Mesendoderm (in vitro differentiated cells): ENCODE measurements around the gene NEMP2.

Experiments used
- DNase-seq: peaks from one replicate; pipeline ENCODE4 v3.0.0; 2013
- H2AK5ac ChIP-seq: 2 replicates; pipeline ENCODE4 v1.6.1; 2013; ENCODE audit warnings: low read length, inconsistent platforms
- H2BK120ac ChIP-seq: 2 replicates; pipeline ENCODE4 v1.6.1; 2013; ENCODE audit warnings: low read depth, mild to moderate bottlenecking, low read length, moderate library complexity, mixed read lengths
- H2BK15ac ChIP-seq: replicated peaks from 2 replicates; pipeline ENCODE4 v1.6.1; 2013; ENCODE audit warnings: low read depth, mild to moderate bottlenecking, moderate library complexity
- H2BK5ac ChIP-seq: 2 replicates; pipeline ENCODE4 v1.6.1; 2013; ENCODE audit warnings: low read length, inconsistent platforms
- H3K18ac ChIP-seq: 2 replicates; pipeline ENCODE4 v1.6.1; 2013; ENCODE audit warnings: mild to moderate bottlenecking, low read length, mixed read lengths
- H3K23ac ChIP-seq: one replicate; pipeline ENCODE4 v1.6.1; 2013; ENCODE audit warnings: low read length
- H3K27ac ChIP-seq: 2 replicates; pipeline ENCODE4 v1.5.1; 2013; ENCODE audit warnings: low read depth, mild to moderate bottlenecking, inconsistent platforms, low read length, moderate library complexity
- H3K27me3 ChIP-seq: 2 replicates; pipeline ENCODE4 v1.6.1; 2013; ENCODE audit warnings: low read length, control low read depth, mild to moderate bottlenecking, inconsistent platforms; ENCODE audit not compliant: insufficient read depth, poor library complexity
- H3K36me3 ChIP-seq: 2 replicates; pipeline ENCODE4 v1.6.1; 2013; ENCODE audit warnings: low read length, inconsistent platforms; ENCODE audit not compliant: control insufficient read depth, insufficient read depth
- H3K4ac ChIP-seq: one replicate; pipeline ENCODE4 v1.6.1; 2013; ENCODE audit warnings: low read depth, mild to moderate bottlenecking, low read length, moderate library complexity
- H3K4me1 ChIP-seq: 2 replicates; pipeline ENCODE4 v1.6.1; 2013; ENCODE audit warnings: low read depth, low read length, inconsistent platforms; ENCODE audit not compliant: control insufficient read depth
- H3K4me2 ChIP-seq: 2 replicates; pipeline ENCODE4 v1.6.1; 2013; ENCODE audit warnings: low read length
- H3K4me3 ChIP-seq: 2 replicates; pipeline ENCODE4 v1.5.1; 2013; ENCODE audit warnings: mild to moderate bottlenecking, low read length
- H3K56ac ChIP-seq: one replicate; pipeline ENCODE4 v1.6.1; 2013; ENCODE audit warnings: low read length
- H3K79me1 ChIP-seq: 2 replicates; pipeline ENCODE4 v1.6.1; 2013; ENCODE audit warnings: low read length, inconsistent platforms
- H3K79me2 ChIP-seq: 2 replicates; pipeline ENCODE4 v1.6.1; 2013; ENCODE audit warnings: mild to moderate bottlenecking, low read length; ENCODE audit not compliant: control insufficient read depth, insufficient read depth
- H3K9ac ChIP-seq: 2 replicates; pipeline ENCODE4 v1.6.1; 2013; ENCODE audit warnings: low read length, inconsistent platforms
- H4K5ac ChIP-seq: one replicate; pipeline ENCODE4 v1.6.1; 2013; ENCODE audit warnings: low read length
- H4K8ac ChIP-seq: one replicate; pipeline ENCODE4 v1.6.1; 2013; ENCODE audit warnings: low read depth, mild to moderate bottlenecking, control low read depth, low read length, moderate library complexity
- WGBS: extraction: QIAGEN DNeasy Blood & Tissue Kit; methylation state at CpG from one replicate; pipeline ENCODE4 v1.1.7; 2013; ENCODE audit warnings: low lambda C conversion rate, missing lambda C conversion rate; ENCODE audit not compliant: insufficient coverage; ENCODE audit errors: extremely low coverage; 5-methylcytosine and 5-hydroxymethylcytosine counted together

Gene NEMP2

DNA sequence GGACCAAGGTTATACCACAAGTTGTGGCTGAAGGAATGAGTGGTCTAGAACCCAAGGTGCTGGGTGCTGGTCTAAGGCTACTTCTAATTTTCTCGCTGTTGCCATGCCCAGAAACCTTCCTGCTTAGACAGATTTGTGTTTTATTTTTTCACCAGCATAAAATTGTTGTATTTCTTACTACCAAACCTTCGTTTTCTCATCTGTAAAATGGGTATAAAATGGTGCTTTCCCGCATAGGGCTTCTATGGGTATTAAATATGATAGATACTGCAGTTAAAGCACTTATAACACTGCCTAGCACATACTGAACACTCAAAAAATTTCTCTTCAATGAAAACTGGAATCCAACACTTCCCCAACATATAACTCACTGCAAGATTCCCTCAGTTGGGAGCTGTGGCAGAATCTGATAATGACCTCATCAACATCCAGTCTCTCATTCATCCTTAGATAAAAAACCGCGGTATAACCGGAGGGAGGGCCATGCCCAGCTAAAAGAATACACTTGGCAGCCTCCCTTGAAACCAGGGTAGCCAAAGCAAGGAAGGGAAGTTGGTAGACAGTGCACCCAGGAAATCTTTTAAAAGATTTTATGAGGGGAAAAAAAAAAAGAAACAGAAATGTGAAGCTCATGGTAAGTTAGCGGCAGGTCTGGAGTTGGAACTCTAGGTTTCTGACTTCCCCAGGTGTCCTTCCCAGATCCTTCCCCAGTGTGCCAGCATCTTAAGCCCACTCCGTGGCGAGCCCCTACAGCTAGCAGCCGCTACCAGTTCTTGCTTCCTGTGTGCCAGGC lies 1.2 kb downstream of the NEMP2 start:
- WGBS: no CpG with 5 or more reads among the region's 10 CpGs
- H3K23ac ChIP-seq: no peak overlapping the region
- H2BK120ac ChIP-seq: no peak overlapping the region
- H2BK5ac ChIP-seq: no peak overlapping the region
- no peak overlapping the region for H3K4me3 ChIP-seq
- H4K5ac ChIP-seq: no peak overlapping the region
- peak overlapping the region; percentile 92 for H3K56ac ChIP-seq
- no peak overlapping the region for H4K8ac ChIP-seq
- H3K9ac ChIP-seq: peak overlapping the region; percentile 88
- no peak overlapping the region for H3K18ac ChIP-seq
- no peaks in the 10 kb centered on the region for H3K79me2 ChIP-seq
- H3K27ac ChIP-seq: no peak overlapping the region
- H3K4me1 ChIP-seq: peaks cover 6% of the 10 kb centered on the region
- no peaks in the 10 kb centered on the region for H3K27me3 ChIP-seq
- H3K36me3 ChIP-seq: no peaks in the 10 kb centered on the region
- no peak overlapping the region for H3K4ac ChIP-seq
- H2BK15ac ChIP-seq: no peak overlapping the region
- H2AK5ac ChIP-seq: no peak overlapping the region
- DNase-seq: no peak
- no peaks in the 10 kb centered on the region for H3K79me1 ChIP-seq
- no peak overlapping the region for H3K4me2 ChIP-seq

DNA sequence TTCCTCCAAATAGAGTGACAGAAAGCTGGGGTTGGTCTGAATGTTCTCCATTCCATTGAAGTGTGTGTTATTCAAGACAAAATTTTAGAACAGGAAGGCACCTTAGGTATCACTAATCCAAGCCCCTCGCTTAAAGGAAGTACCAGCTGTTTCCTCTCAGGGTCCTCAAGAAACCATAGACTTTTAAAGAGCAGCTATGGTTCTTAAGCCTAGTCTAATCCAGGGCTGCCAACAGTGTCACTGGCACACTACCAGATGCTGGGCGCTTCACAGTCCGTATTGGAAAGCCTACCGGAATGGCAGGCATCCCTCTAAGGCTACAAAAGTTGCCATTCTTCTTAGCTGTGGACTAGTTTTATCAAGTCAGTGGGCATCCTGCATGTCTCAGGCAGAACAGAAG lies 1.9 kb downstream of the NEMP2 start:
- H4K5ac ChIP-seq: no peak overlapping the region
- no peak overlapping the region for H2BK120ac ChIP-seq
- H3K18ac ChIP-seq: no peak overlapping the region
- H3K9ac ChIP-seq: no peak overlapping the region
- no peak overlapping the region for H3K4me2 ChIP-seq
- no CpG with 5 or more reads among the region's 4 CpGs for WGBS
- no peak overlapping the region for H3K4ac ChIP-seq
- DNase-seq: no peak
- H3K27me3 ChIP-seq: no peaks in the 10 kb centered on the region
- H2AK5ac ChIP-seq: no peak overlapping the region
- H4K8ac ChIP-seq: no peak overlapping the region
- no peak overlapping the region for H3K23ac ChIP-seq
- H3K4me1 ChIP-seq: peaks cover 9% of the 10 kb centered on the region
- no peaks in the 10 kb centered on the region for H3K79me2 ChIP-seq
- H3K4me3 ChIP-seq: no peak overlapping the region
- H3K79me1 ChIP-seq: no peaks in the 10 kb centered on the region
- H2BK15ac ChIP-seq: no peak overlapping the region
- H3K56ac ChIP-seq: no peak overlapping the region
- H3K27ac ChIP-seq: no peak overlapping the region
- H2BK5ac ChIP-seq: no peak overlapping the region
- H3K36me3 ChIP-seq: no peaks in the 10 kb centered on the region

DNA sequence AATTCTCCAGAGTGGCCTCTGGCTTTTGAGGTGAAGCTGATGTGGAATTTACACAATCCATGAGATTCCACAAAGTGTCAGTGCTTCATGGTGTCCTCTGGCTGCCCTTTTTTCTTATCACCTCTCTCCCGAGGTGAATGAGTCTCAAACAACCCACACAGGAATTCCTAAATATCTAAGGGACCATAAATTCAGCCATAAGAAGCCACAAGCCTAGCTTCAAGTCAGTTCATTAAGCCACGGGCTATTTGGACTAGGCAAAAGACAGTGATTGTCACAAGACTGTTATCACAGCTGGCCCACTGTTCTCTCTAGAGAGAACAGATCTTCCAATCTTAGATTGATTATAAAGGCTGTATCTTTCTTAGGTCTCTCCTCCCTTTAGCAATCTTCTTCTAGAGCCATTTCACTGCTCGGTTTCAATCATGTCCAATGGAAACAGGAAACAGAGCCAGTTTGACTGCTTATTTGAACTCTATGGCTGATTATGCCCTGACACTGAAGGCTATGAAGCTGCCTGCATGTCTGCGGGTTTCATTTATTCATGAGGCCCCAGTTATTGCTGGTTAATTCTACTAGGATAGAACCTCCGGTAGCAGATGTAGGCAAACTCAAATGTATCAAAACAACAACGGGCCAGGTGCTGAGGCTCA lies 4.1 kb downstream of the NEMP2 start:
- Histone ChIP-seq H3K56ac (no peak overlapping the region), H3K79me2 (no peaks in the 10 kb centered on the region), H3K79me1 (no peaks in the 10 kb centered on the region), H3K4me1 (peaks cover 5% of the 10 kb centered on the region), H3K18ac (no peak overlapping the region), H3K4me3 (no peak overlapping the region), H4K5ac (no peak overlapping the region), H2BK15ac (no peak overlapping the region), H3K36me3 (no peaks in the 10 kb centered on the region), H3K27me3 (no peaks in the 10 kb centered on the region), H3K23ac (no peak overlapping the region), H3K4me2 (no peak overlapping the region), H2BK5ac (no peak overlapping the region), H3K27ac (no peak overlapping the region), H2BK120ac (no peak overlapping the region), H3K4ac (no peak overlapping the region), H4K8ac (no peak overlapping the region), H2AK5ac (no peak overlapping the region), H3K9ac (no peak overlapping the region)
- DNase-seq: no peak
- WGBS: no CpG with 5 or more reads among the region's 6 CpGs

DNA sequence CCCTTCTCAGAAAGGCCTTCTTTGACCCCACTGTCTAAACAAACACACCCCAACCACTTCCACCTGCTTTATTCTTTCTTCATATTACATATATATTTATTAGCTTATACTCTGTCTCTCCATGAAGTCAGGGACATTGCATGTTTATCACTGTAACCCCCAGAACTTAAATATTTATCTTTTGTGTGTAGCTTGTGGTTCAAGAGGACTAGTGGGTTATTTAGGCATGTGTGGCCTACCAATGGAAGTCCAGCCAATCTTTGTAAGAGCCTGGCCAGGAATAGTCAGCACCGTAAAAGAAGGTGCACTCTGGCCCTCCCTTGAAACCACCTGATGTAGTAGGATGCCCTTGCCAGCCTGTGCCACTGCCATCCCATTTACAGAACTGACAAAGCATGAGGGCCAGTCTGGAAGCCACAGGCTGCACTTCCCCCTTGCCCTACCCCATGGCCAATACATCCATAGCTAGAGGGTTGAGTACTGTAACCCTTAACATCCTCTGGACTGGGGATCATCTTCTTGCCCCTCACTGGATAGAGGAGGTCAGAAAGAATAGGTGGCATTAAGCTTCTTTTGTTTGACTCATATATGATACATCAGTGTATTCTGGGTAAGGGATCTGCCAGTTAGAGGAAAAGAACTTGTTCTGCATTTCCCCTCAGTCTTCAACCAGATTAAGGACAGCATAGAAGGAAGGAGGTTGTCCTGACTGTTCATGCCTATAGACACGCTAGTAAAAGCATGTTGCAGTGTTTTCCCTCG lies 4.9 kb downstream of the NEMP2 start:
- no peak overlapping the region for H2BK120ac ChIP-seq
- no peaks in the 10 kb centered on the region for H3K27me3 ChIP-seq
- H3K4ac ChIP-seq: no peak overlapping the region
- H3K4me2 ChIP-seq: no peak overlapping the region
- H4K5ac ChIP-seq: no peak overlapping the region
- H3K18ac ChIP-seq: no peak overlapping the region
- peaks cover 5% of the 10 kb centered on the region for H3K4me1 ChIP-seq
- no peak overlapping the region for H2BK5ac ChIP-seq
- no peak overlapping the region for H3K9ac ChIP-seq
- H2BK15ac ChIP-seq: no peak overlapping the region
- H3K56ac ChIP-seq: no peak overlapping the region
- no peaks in the 10 kb centered on the region for H3K79me2 ChIP-seq
- no peak overlapping the region for H2AK5ac ChIP-seq
- WGBS: no CpG with 5 or more reads among the region's 3 CpGs
- DNase-seq: no peak
- no peak overlapping the region for H4K8ac ChIP-seq
- no peak overlapping the region for H3K4me3 ChIP-seq
- H3K36me3 ChIP-seq: no peaks in the 10 kb centered on the region
- H3K79me1 ChIP-seq: no peaks in the 10 kb centered on the region
- H3K23ac ChIP-seq: no peak overlapping the region
- H3K27ac ChIP-seq: no peak overlapping the region

DNA sequence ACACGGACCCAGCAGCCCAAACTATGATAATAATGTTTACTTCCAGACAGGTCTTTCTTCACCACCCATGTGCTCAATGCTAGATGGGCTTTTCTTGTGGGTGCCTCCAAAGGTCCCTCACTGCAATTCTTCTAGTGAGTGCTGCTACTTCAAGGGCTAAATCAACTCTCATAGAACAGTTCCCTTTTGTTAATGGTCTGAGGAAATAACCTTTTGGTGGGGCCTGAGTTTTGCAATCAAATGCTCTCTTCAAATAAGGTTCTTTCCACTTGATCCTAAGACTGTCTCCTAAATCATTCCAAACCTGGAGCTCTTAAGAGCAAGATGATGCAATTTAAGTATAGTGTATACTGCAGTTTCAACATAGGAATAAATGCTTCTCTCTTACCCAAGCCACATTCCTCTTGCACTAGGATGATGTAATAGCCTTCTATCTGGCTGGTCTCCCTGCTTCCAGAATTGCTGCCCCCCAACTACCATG lies 6.0 kb downstream of the NEMP2 start:
- Histone ChIP-seq H3K27ac (no peak overlapping the region), H3K4me3 (no peak overlapping the region), H3K9ac (no peak overlapping the region)

More for the DNA sequence above, 6.0 kb downstream of the NEMP2 start:
- Histone ChIP-seq H2BK15ac (no peak overlapping the region), H4K5ac (no peak overlapping the region), H3K56ac (peak overlapping the region; percentile 11), H3K23ac (no peak overlapping the region), H2BK5ac (no peak overlapping the region), H3K4me1 (peaks cover 3% of the 10 kb centered on the region), H3K27me3 (no peaks in the 10 kb centered on the region), H3K18ac (peak overlapping the region; percentile 89), H3K79me2 (no peaks in the 10 kb centered on the region), H3K36me3 (no peaks in the 10 kb centered on the region), H2AK5ac (no peak overlapping the region), H3K4me2 (no peak overlapping the region), H3K4ac (no peak overlapping the region), H4K8ac (no peak overlapping the region), H2BK120ac (no peak overlapping the region), H3K79me1 (no peaks in the 10 kb centered on the region)
- no peak for DNase-seq
- WGBS: no CpG with 5 or more reads among the region's 1 CpG
